K562 (cell line): ENCODE results near the gene MTSS2. TPM values are rescaled to one million over a fixed set of nuclear protein-coding genes. Genes with fewer than 3 reads are reported as not detected.

Experiments
- BMI1 ChIP-seq: fragments of 150-350 bp; IDR thresholded peaks from 2 replicates; pipeline ENCODE4 v1.6.1; 2014; ENCODE audit warnings: low read length
- CHD4 ChIP-seq: fragments of 200-600 bp; sonication (generic); IDR thresholded peaks from 3 replicates; pipeline ENCODE4 v1.6.1; 2012; ENCODE audit warnings: low read depth, mild to moderate bottlenecking, mixed read lengths, low read length, inconsistent platforms; ENCODE audit not compliant: insufficient read depth, insufficient replicate concordance, poor library complexity, severe bottlenecking
- DACH1 ChIP-seq: fragments of 450-650 bp; IDR thresholded peaks from 2 replicates; pipeline ENCODE4 v1.6.1; 2018; ENCODE audit not compliant: partially characterized antibody
- FOXA3 ChIP-seq, 2 experiments: fragments of 450-650 bp in 1 of 2; sonication (generic) in 1 of 2; formaldehyde crosslinking; IDR thresholded peaks in 1 of 2; conservative IDR thresholded peaks in 1 of 2; 2 replicates each; pipeline versions ENCODE4 v1.4.0 to v1.8.0; 2020 to 2022; ENCODE audit warnings: mild to moderate bottlenecking in 2 of 2, missing genetic modification reagents in 1 of 2
- SPI1 ChIP-seq: IDR thresholded peaks from 2 replicates; pipeline ENCODE4 v1.6.1; 2011; ENCODE audit warnings: low read depth, low read length, control low read depth, borderline replicate concordance
- YBX1 ChIP-seq: fragments of 450-650 bp; IDR thresholded peaks from 2 replicates; pipeline ENCODE4 v1.7.1; 2016; ENCODE audit warnings: mild to moderate bottlenecking
- ZC3H11A ChIP-seq: IDR thresholded peaks from 2 replicates; pipeline ENCODE4 v1.6.1; 2012; ENCODE audit warnings: low read depth, low read length, improper control_type of control experiment
- polyA plus RNA-seq, 8 experiments: library from polyadenylated mRNA; depleted of rRNA in 4 of 8; stranded (reverse) in 5 of 8; unstranded in 3 of 8; fragments of >200 nt; fragmentation: Nextera tagmentation in 2 of 8; fragmentation: Illumina TruSeq in 1 of 8; extraction: Ambion mirVana in 2 of 8; extraction: Trizol in 1 of 8; gene quantifications; 2 replicates each; pipeline versions ENCODE4 v1.2.1 to v1.2.3, GENCODE V29; 2011 to 2014; ENCODE audit warnings: inconsistent platforms in 1 of 8, missing spikeins in 1 of 8
- total RNA-seq, 7 experiments: library from RNA; depleted of rRNA in 6 of 7; stranded (reverse); fragments of >200 nt in 6 of 7; fragmentation: Illumina TruSeq in 2 of 7; extraction: Trizol in 2 of 7; gene quantifications; 2 replicates each; pipeline versions ENCODE4 v1.2.1 to v1.2.3, GENCODE V29; 2011 to 2021; ENCODE audit warnings: low replicate concordance in 1 of 7
- TF ChIP-seq, protein P1 (sequence below): sonication (generic); formaldehyde crosslinking; IDR thresholded peaks from 2 replicates; pipeline ENCODE4 v1.8.0; 2022; ENCODE audit warnings: mild to moderate bottlenecking, missing genetic modification reagents
- TF ChIP-seq, protein P2 (sequence below): fragments of 250-450 bp; sonication (Bioruptor Pico); IDR thresholded peaks from 2 replicates; pipeline ENCODE4 v1.5.0; 2022; ENCODE audit warnings: mild to moderate bottlenecking
- TF ChIP-seq, protein P3 (sequence below): fragments of 250-450 bp; sonication (Bioruptor Pico); IDR thresholded peaks from 2 replicates; pipeline ENCODE4 v1.8.0; 2021; ENCODE audit warnings: moderate library complexity, mild to moderate bottlenecking, inconsistent platforms

The MTSS2 gene
- total and polyA plus RNA-seq, 9 of the 15 experiments (the other 6 are each of a cell fraction or from before 2014, with no cell fraction given), result 0.11 to 60.3 (median 16.9) TPM

DNA sequence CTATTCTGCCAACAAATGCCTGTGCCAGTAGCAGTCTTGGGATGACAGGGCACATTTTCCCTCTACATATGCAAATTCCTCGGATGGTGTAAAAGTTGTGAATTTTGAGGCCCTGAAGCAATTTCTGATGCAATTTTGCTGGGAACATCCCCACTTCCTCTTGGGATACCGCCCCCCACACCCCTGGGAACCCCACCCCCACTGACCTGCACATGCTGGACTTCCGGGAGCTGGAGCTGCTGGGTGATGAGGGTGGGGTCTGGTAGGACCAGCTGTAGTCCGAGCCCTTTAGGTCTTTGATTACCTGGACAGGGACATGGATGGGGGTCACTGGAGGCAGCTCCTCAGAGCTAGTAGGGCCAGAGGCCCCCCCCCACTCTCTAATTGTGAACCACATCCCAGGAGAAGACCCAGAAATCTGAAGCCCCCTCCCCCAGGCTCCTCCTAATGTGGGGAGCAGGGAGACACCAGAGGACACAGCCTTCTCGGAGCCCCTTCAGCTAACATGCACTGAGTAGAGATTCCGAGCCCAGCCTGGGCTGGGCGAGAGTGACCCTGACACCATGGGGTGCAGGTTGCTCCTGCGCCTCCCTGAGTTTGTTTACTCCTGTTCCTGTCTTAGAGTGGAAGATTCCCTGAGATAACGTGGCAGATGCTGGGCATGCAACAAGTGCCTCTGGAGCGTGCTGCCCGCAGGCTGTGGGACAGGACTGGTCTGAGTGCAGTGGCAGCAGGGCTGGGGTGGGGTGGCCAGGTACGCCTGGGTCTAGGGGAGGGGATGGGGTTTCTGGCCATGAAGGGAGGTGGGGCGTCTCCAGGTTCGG, 9.0 kb downstream of the MTSS2 start (continued):
- TF ChIP-seq YBX1 (no peak), BMI1 (no peak), CHD4 (no peak), SPI1 (no peak), ZC3H11A (no peak), FOXA3 (CRISPR knock-in tag; conservative IDR thresholded peaks at IDR 0.05 in 1 of 2, IDR thresholded peaks at IDR 0.05 in 1 of 2) (no peak), DACH1 (no peak)
- TF ChIP-seq, protein P1, sequence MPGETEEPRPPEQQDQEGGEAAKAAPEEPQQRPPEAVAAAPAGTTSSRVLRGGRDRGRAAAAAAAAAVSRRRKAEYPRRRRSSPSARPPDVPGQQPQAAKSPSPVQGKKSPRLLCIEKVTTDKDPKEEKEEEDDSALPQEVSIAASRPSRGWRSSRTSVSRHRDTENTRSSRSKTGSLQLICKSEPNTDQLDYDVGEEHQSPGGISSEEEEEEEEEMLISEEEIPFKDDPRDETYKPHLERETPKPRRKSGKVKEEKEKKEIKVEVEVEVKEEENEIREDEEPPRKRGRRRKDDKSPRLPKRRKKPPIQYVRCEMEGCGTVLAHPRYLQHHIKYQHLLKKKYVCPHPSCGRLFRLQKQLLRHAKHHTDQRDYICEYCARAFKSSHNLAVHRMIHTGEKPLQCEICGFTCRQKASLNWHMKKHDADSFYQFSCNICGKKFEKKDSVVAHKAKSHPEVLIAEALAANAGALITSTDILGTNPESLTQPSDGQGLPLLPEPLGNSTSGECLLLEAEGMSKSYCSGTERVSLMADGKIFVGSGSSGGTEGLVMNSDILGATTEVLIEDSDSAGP (CRISPR knock-in tag), result no peak
- TF ChIP-seq, protein P2, sequence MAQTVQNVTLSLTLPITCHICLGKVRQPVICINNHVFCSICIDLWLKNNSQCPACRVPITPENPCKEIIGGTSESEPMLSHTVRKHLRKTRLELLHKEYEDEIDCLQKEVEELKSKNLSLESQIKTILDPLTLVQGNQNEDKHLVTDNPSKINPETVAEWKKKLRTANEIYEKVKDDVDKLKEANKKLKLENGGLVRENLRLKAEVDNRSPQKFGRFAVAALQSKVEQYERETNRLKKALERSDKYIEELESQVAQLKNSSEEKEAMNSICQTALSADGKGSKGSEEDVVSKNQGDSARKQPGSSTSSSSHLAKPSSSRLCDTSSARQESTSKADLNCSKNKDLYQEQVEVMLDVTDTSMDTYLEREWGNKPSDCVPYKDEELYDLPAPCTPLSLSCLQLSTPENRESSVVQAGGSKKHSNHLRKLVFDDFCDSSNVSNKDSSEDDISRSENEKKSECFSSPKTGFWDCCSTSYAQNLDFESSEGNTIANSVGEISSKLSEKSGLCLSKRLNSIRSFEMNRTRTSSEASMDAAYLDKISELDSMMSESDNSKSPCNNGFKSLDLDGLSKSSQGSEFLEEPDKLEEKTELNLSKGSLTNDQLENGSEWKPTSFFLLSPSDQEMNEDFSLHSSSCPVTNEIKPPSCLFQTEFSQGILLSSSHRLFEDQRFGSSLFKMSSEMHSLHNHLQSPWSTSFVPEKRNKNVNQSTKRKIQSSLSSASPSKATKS (CRISPR knock-in tag), result no peak
- TF ChIP-seq, protein P3, sequence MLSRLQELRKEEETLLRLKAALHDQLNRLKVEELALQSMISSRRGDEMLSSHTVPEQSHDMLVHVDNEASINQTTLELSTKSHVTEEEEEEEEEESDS, result no peak
